Measurements from ENCODE around the gene DHRSX. TPM values are rescaled to one million over a fixed set of nuclear protein-coding genes. Genes with fewer than 3 reads are reported as not detected.

The DHRSX gene
- total and polyA plus RNA-seq, 2 of the 8 experiments (the other 6 are each of a cell fraction or from before 2014, with no cell fraction given), result 35.1 to 43.4 TPM

- TF ChIP-seq SIRT6 (IDR thresholded peaks at IDR 0.05; ENCODE audit: low read length), result no peak
- TF ChIP-seq SAP30 (IDR thresholded peaks at IDR 0.05; ENCODE audit: insufficient read depth, insufficient replicate concordance, low read length), result no peak
- TF ChIP-seq ZNF274 (IDR thresholded peaks at IDR 0.05; ENCODE audit: borderline replicate concordance, extremely low read depth, low read length), result no peak
- TF ChIP-seq, protein P1, sequence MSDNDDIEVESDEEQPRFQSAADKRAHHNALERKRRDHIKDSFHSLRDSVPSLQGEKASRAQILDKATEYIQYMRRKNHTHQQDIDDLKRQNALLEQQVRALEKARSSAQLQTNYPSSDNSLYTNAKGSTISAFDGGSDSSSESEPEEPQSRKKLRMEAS (IDR thresholded peaks at IDR 0.05), result no peak
These were observed 38.7 kb downstream of the DHRSX start (continued) for GRCh38 chrX:2462074-2462473.
